K562 (cell line): ENCODE data around the gene DOCK1. TPM values are rescaled to one million over a fixed set of nuclear protein-coding genes. Genes with fewer than 3 reads are reported as not detected.

Source experiments
- ATAC-seq: fragments of 200-7000 bp; cut with Tn5 transposase; 3 replicates; pipeline ENCODE4 v1.9.1; 2020; ENCODE audit warnings: moderate library complexity
- BruUV-seq: library from RNA; stranded (reverse); fragments of 400-500 nt; replicated peaks from 2 replicates; lab custom pipeline; 2021; lab: Mats Ljungman, UMichigan
- CTCF ChIA-PET: fragments of 300-600 bp; formaldehyde crosslinking; extraction: SDS; loops from one replicate; lab custom pipeline; 2021; ENCODE audit warnings: low intra/inter-chr PET ratio; lab: Yijun Ruan, JAX
- POLR2A ChIA-PET: fragments of 300-600, 350-650 bp; sonication (Branson Sonifier 250); formaldehyde crosslinking; extraction: SDS; loops from one replicate; lab custom pipeline; 2021; ENCODE audit warnings: antibody characterized with exemption, inconsistent platforms; lab: Yijun Ruan, JAX
- DNase-seq, 4 experiments: peaks; one replicate each; pipeline versions ENCODE4 v3.0.0 to v3.0.0-alpha.2; 2011 to 2018; ENCODE audit warnings: low spot score in 3 of 4, mixed read lengths in 3 of 4; ENCODE audit errors: extremely low read depth in 1 of 4
- FAIRE-seq: peaks from 2 replicates; lab custom pipeline; 2011; peaks lifted over from hg19 to GRCh38; lab: Jason Lieb, UNC
- H2AFZ ChIP-seq: 2 replicates; pipeline ENCODE4 v1.6.0; 2011; ENCODE audit warnings: low read depth, low read length, control low read depth, inconsistent platforms
- H3K27ac ChIP-seq: fragments of 200-600 bp; 3 replicates; pipeline ENCODE4 v1.8.0; 2011; ENCODE audit warnings: low read depth, mild to moderate bottlenecking, control low read depth, inconsistent platforms, low read length, moderate library complexity, mixed read lengths; ENCODE audit errors: extremely low read depth
- H3K27me3 ChIP-seq, 2 experiments: fragments of 300-600 bp in 1 of 2; 2 replicates in 1 of 2; 3 replicates in 1 of 2; pipeline versions ENCODE4 v1.6.0 to v1.8.0; 2011; ENCODE audit warnings: inconsistent platforms in 2 of 2, low read length in 2 of 2, mild to moderate bottlenecking in 1 of 2, mixed read lengths in 1 of 2, moderate library complexity in 1 of 2; ENCODE audit not compliant: control insufficient read depth in 2 of 2, insufficient read depth in 2 of 2
- H3K36me3 ChIP-seq: fragments of 300-600 bp; 3 replicates; pipeline ENCODE4 v1.8.0; 2011; ENCODE audit warnings: mild to moderate bottlenecking, low read length, inconsistent platforms; ENCODE audit not compliant: control insufficient read depth, insufficient read depth
- H3K4me1 ChIP-seq, 2 experiments: fragments of 200-600 bp in 1 of 2; replicated peaks in 1 of 2; 2 replicates in 1 of 2; 3 replicates in 1 of 2; pipeline versions ENCODE4 v1.5.1 to v1.8.0; 2011; ENCODE audit warnings: inconsistent platforms in 2 of 2, low read length in 2 of 2, mild to moderate bottlenecking in 1 of 2, mixed read lengths in 1 of 2, moderate library complexity in 1 of 2; ENCODE audit not compliant: control insufficient read depth in 2 of 2, insufficient read depth in 2 of 2
- H3K4me2 ChIP-seq: 2 replicates; pipeline ENCODE4 v1.6.1; 2011; ENCODE audit warnings: low read length, control low read depth, inconsistent platforms, mixed read lengths; ENCODE audit not compliant: insufficient read depth
- H3K4me3 ChIP-seq: fragments of 200-600 bp; sonication (generic), shearing (Covaris generic); 2 replicates; pipeline ENCODE4 v1.5.1; 2016; ENCODE audit warnings: control low read depth, inconsistent platforms
- H3K79me2 ChIP-seq: fragments of 200-600 bp; 3 replicates; pipeline ENCODE4 v1.8.0; 2011; ENCODE audit warnings: low read length, inconsistent platforms; ENCODE audit not compliant: control insufficient read depth, insufficient read depth
- H3K9ac ChIP-seq, 2 experiments: 2 replicates each; pipeline versions ENCODE4 v1.6.0 to v1.6.1; 2011; ENCODE audit warnings: low read depth in 2 of 2, low read length in 2 of 2, control low read depth in 1 of 2, inconsistent platforms in 1 of 2, mild to moderate bottlenecking in 1 of 2, mixed read lengths in 1 of 2; ENCODE audit not compliant: insufficient read depth in 1 of 2
- H3K9me1 ChIP-seq: one replicate; pipeline ENCODE4 v1.6.0; 2011; ENCODE audit warnings: inconsistent platforms, mild to moderate bottlenecking, low read length, moderate library complexity; ENCODE audit not compliant: control insufficient read depth, insufficient read depth
- H3K9me3 ChIP-seq: replicated peaks from 2 replicates; pipeline ENCODE4 v1.5.1; 2011; ENCODE audit warnings: low read depth, low read length, inconsistent platforms; ENCODE audit not compliant: control insufficient read depth, insufficient read depth
- H4K20me1 ChIP-seq: replicated peaks from 2 replicates; pipeline ENCODE4 v1.6.1; 2011; ENCODE audit warnings: low read length, inconsistent platforms, mixed read lengths; ENCODE audit not compliant: control insufficient read depth, insufficient read depth
- MYBL2 ChIP-seq, 2 experiments: fragments of 450-650 bp in 1 of 2; sonication (generic) in 1 of 2; formaldehyde crosslinking in 1 of 2; IDR thresholded peaks; 2 replicates each; pipeline versions ENCODE4 v1.6.1 to v1.8.1; 2017 to 2022; ENCODE audit warnings: borderline replicate concordance in 1 of 2, inconsistent platforms in 1 of 2, low read depth in 1 of 2, mild to moderate bottlenecking in 1 of 2, missing genetic modification reagents in 1 of 2, moderate library complexity in 1 of 2
- STAT5B ChIP-seq: fragments of 250-450 bp; sonication (Bioruptor Pico); IDR thresholded peaks from 2 replicates; pipeline ENCODE4 v1.8.0; 2021; ENCODE audit warnings: mild to moderate bottlenecking, inconsistent platforms
- ZNF551 ChIP-seq: fragments of 250-450 bp; sonication (Bioruptor Pico); IDR thresholded peaks from 2 replicates; pipeline ENCODE4 v1.5.0; 2021; ENCODE audit warnings: mild to moderate bottlenecking, moderate library complexity
- WGBS: fragments of 100-300 bp; shearing (Covaris generic); methylation state at CpG from one replicate; pipeline ENCODE4 v1.1.6; 2016; ENCODE audit warnings: low coverage, mixed read lengths; ENCODE audit not compliant: insufficient coverage; ENCODE audit errors: missing lambda C conversion rate; 5-methylcytosine and 5-hydroxymethylcytosine counted together
- in situ Hi-C: fragments of 300-500 bp; cut with MboI; formaldehyde crosslinking; loops from 4 replicates; pipeline ENCODE4 v1.15.0; 2018; ENCODE audit warnings: inconsistent platforms, mixed read lengths
- intact Hi-C: fragments of 100-400 bp; cut with micrococcal nuclease; formaldehyde crosslinking; loops from 2 replicates; pipeline ENCODE4 v1.14.2; 2022
- polyA plus RNA-seq, 8 experiments: library from polyadenylated mRNA; depleted of rRNA in 4 of 8; stranded (reverse) in 5 of 8; unstranded in 3 of 8; fragments of >200 nt; fragmentation: Nextera tagmentation in 2 of 8; fragmentation: Illumina TruSeq in 1 of 8; extraction: Ambion mirVana in 2 of 8; extraction: Trizol in 1 of 8; gene quantifications; 2 replicates each; pipeline versions ENCODE4 v1.2.1 to v1.2.3, GENCODE V29; 2011 to 2014; ENCODE audit warnings: inconsistent platforms in 1 of 8, missing spikeins in 1 of 8
- total RNA-seq, 7 experiments: library from RNA; depleted of rRNA in 6 of 7; stranded (reverse); fragments of >200 nt in 6 of 7; fragmentation: Illumina TruSeq in 2 of 7; extraction: Trizol in 2 of 7; gene quantifications; 2 replicates each; pipeline versions ENCODE4 v1.2.1 to v1.2.3, GENCODE V29; 2011 to 2021; ENCODE audit warnings: low replicate concordance in 1 of 7
- TF ChIP-seq, protein P1 (sequence below): fragments of 250-450 bp; sonication (Bioruptor Pico); IDR thresholded peaks from 2 replicates; pipeline ENCODE4 v1.4.0; 2020; ENCODE audit warnings: mild to moderate bottlenecking, moderate library complexity

DOCK1 gene
- total and polyA plus RNA-seq, 9 of the 15 experiments (the other 6 are each of a cell fraction or from before 2014, with no cell fraction given) = 0.31 TPM; not detected in 8

DNA sequence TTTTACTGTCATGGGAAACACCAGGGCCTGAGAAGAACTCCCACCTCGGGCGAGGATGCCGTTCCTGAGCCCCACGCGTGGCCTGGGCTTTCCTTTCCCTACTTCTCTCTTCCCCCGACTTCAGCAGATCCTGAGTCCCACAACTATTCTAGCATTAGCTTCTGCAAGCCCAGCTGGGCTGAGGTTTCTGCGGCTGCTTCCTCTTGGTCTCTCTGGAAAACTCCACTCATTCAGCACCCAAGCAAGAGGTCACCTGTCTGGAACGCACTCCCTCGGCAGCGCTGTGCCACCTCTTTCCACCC, 761 bp upstream of the DOCK1 start:
- intact Hi-C loops (no loop called here), in situ Hi-C loops (no loop called here)
- FAIRE-seq (no peak), DNase-seq (no peak), ATAC-seq (no peak)
- H3K9me1 ChIP-seq = no peaks in the 10 kb centered on the region
- H3K27ac ChIP-seq = no peak overlapping the region
- H4K20me1 ChIP-seq = no peaks in the 10 kb centered on the region
- no peak overlapping the region for H3K4me2 ChIP-seq
- H3K9ac ChIP-seq = no peak overlapping the region
- H2AFZ ChIP-seq = no peak overlapping the region
- CTCF ChIA-PET = no interaction called here
- H3K36me3 ChIP-seq = no peaks in the 10 kb centered on the region
- no peak overlapping the region for H3K4me3 ChIP-seq
- no TSS peak for BruUV-seq
- no peaks in the 10 kb centered on the region for H3K27me3 ChIP-seq
- WGBS = 0% methylated on average over 4 of the region's 10 CpGs
- H3K9me3 ChIP-seq = no peaks in the 10 kb centered on the region
- TF ChIP-seq MYBL2 (IDR thresholded peaks at IDR 0.05; ENCODE audit: low read depth) = no peak
- TF ChIP-seq MYBL2 (CRISPR knock-in tag; IDR thresholded peaks at IDR 0.05; ENCODE audit: borderline replicate concordance) = no peak
- no peak for TF ChIP-seq ZNF551 (CRISPR knock-in tag)
- TF ChIP-seq, protein P1, sequence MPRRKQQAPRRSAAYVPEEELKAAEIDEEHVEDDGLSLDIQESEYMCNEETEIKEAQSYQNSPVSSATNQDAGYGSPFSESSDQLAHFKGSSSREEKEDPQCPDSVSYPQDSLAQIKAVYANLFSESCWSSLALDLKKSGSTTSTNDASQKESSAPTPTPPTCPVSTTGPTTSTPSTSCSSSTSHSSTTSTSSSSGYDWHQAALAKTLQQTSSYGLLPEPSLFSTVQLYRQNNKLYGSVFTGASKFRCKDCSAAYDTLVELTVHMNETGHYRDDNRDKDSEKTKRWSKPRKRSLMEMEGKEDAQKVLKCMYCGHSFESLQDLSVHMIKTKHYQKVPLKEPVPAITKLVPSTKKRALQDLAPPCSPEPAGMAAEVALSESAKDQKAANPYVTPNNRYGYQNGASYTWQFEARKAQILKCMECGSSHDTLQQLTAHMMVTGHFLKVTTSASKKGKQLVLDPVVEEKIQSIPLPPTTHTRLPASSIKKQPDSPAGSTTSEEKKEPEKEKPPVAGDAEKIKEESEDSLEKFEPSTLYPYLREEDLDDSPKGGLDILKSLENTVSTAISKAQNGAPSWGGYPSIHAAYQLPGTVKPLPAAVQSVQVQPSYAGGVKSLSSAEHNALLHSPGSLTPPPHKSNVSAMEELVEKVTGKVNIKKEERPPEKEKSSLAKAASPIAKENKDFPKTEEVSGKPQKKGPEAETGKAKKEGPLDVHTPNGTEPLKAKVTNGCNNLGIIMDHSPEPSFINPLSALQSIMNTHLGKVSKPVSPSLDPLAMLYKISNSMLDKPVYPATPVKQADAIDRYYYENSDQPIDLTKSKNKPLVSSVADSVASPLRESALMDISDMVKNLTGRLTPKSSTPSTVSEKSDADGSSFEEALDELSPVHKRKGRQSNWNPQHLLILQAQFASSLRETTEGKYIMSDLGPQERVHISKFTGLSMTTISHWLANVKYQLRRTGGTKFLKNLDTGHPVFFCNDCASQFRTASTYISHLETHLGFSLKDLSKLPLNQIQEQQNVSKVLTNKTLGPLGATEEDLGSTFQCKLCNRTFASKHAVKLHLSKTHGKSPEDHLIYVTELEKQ (CRISPR knock-in tag) = no peak
- no peak for TF ChIP-seq STAT5B (CRISPR knock-in tag)
- no peaks in the 10 kb centered on the region for H3K79me2 ChIP-seq
- H3K4me1 ChIP-seq = no peaks in the 10 kb centered on the region
- POLR2A ChIA-PET = no interaction called here
